Heart right ventricle (tissue), 16 donors: Measurements from ENCODE around the gene CFAP92. TPM values are rescaled to one million over a fixed set of nuclear protein-coding genes. Genes with fewer than 3 reads are reported as not detected.

Source experiments
- ATAC-seq, 8 donors: fragments of 200-7000 bp; cut with Tn5 transposase; one replicate each; pipeline ENCODE4 v1.9.1; 2020; ENCODE audit warnings: mild to moderate bottlenecking in 8 of 8, moderate library complexity in 8 of 8, moderate number of reproducible peaks in 1 of 8
- DNase-seq, 2 donors: peaks; one replicate each; pipeline ENCODE4 v3.0.0-alpha.2; 2020
- H3K27ac ChIP-seq, 10 donors: fragments of 200-600 bp; sonication (generic) in 2 of 10; one replicate each; pipeline versions ENCODE4 v1.5.0 to v1.8.0; 2020 to 2022; ENCODE audit warnings: mild to moderate bottlenecking in 3 of 10
- H3K27me3 ChIP-seq, 7 donors: fragments of 200-600 bp; one replicate each; pipeline ENCODE4 v1.8.0; 2021 to 2022; ENCODE audit warnings: mild to moderate bottlenecking in 2 of 7
- H3K36me3 ChIP-seq, 9 donors: fragments of 200-600 bp; sonication (generic) in 1 of 9; one replicate each; pipeline versions ENCODE4 v1.5.0 to v1.8.0; 2020 to 2022; ENCODE audit warnings: mild to moderate bottlenecking in 2 of 9
- H3K4me1 ChIP-seq, 9 donors: fragments of 200-600 bp; sonication (generic) in 1 of 9; one replicate each; pipeline versions ENCODE4 v1.5.0 to v1.8.0; 2020 to 2022; ENCODE audit warnings: mild to moderate bottlenecking in 4 of 9
- H3K4me3 ChIP-seq, 10 donors: fragments of 200-600 bp; sonication (generic) in 2 of 10; one replicate each; pipeline versions ENCODE4 v1.5.0 to v1.8.0; 2020 to 2022; ENCODE audit warnings: mild to moderate bottlenecking in 7 of 10, moderate library complexity in 2 of 10
- H3K9me3 ChIP-seq, 11 donors: fragments of 200-600 bp in 10 of 11; sonication (generic) in 2 of 11; one replicate each; pipeline versions ENCODE4 v1.5.0 to v1.8.0; 2013 to 2022; ENCODE audit warnings: mild to moderate bottlenecking in 2 of 11, control low read depth in 1 of 11, moderate library complexity in 1 of 11
- CTCF ChIP-seq, 9 donors: fragments of 200-600 bp; sonication (generic) in 2 of 9; IDR thresholded peaks; one replicate each; pipeline versions ENCODE4 v1.5.0 to v1.8.0; 2021 to 2022; ENCODE audit warnings: antibody characterized with exemption in 9 of 9, mild to moderate bottlenecking in 5 of 9, moderate library complexity in 1 of 9
- WGBS, 2 donors: extraction: QIAGEN DNeasy Blood & Tissue Kit; methylation state at CpG; one replicate each; pipeline ENCODE4 v1.1.7; 2013; ENCODE audit warnings: inconsistent platforms in 1 of 2; 5-methylcytosine and 5-hydroxymethylcytosine counted together
- intact Hi-C, 10 donors: fragments of 100-400 bp; cut with DNase I; formaldehyde crosslinking; loops; one replicate each; pipeline versions ENCODE4 v1.11.1 to v1.14.2; 2022
- polyA plus RNA-seq, 2 donors: library from polyadenylated mRNA; stranded (reverse); fragments of 200-250 nt; gene quantifications; one replicate each; pipeline ENCODE4 v1.2.3, GENCODE V29; 2013
- total RNA-seq, 10 donors: library from RNA; stranded (reverse); fragmentation: NEBNext Ultra II Directional in 3 of 10; extraction: Animal tissue kit (Norgen Biotek cat#: 25700) in 3 of 10; gene quantifications; one replicate each; pipeline versions ENCODE4 v1.2.1 to v1.2.4, GENCODE V29; 2021 to 2023
- donor health status: Arrhythmogenic right ventricular cardiomyopathy.
- donor health status: ischemic (EF 13 %, LVEDD 7.1; RV severe dilation, severe dysfunction).
- donor health status: healthy with polysubstance abuse.
- donor health status: DM: no; HTN: yes; CAD: no.
- donor health status: DM: no; HTN: no; CAD: no.
- donor health status: ischemic (EF 25% LVEDD 6.9; RV normal size, moderate dysfunction).
- donor health status: ischemic (EF 25% LVEDD 5.7; RV mildly dilated, moderate dysfunction).
- donor health status: healthy.
- donor health status: DM: yes; HTN: yes; CAD: no.
- donor health status: Ischemic cardiomyopathy.
- donor health status: ischemic (EF 35%, LVEDD 5.7; RV mildly dilated, moderate dysfunction).
- donor health status: nonischemic (EF 11% LVEDD 7.7; RV severe dilation, severe dysfunction).
- donor health status: DM: yes; HTN: yes; CAD: no.
- donor health status: PGD.
- donor health status: ischemic (EF 29% LVEDD 5.4; RV normal size, mild dysfunction).
- donor health status: nonischemic (EF 23%, LVEDD 6.1; RV moderate dilation, normal function).

Gene CFAP92
- total and polyA plus RNA-seq, 12 donors, result 0.12 to 1.2 (median 0.41) TPM

DNA sequence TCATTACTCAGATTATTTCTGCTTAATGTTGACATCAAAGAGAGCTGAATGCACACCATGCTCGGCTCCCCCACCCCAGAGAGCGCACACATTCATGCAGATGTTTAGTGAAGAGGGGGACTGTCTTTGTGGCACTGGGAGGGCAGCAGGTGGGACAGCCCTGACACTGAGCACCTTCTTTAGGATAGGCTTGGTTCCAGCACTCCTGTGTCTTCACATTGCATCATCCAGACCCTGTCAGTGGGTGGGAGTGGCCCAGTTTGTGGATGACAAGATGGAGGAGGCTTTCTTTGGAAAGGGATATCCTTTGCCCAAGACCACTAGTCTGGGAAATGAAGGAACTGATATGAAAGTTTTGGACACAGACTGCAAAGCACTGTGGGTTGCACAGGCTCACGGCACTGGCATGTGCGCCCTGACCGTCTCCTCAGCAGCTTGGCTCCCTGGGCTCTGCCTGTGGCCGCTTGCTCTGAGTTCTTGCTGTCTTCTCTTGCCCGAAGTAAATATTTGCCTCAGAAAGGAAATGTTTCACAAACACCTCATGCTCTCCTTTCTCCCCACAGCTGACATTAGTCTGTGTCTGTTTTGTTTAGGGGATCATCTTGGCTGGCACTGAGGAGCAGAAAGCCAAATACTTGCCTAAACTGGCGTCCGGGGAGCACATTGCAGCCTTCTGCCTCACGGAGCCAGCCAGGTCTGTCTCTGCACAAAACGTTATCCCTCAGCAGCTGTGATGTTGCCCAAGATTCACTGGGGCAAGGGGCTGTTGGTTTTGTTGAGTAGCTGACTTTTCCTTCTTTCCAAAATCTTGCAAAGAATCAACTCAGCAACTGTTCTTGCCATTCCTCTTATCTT, 97.8 kb downstream of the CFAP92 start:
- DNase-seq, result no peak
- Histone ChIP-seq H3K4me3 (no peak overlapping the region), H3K27ac (no peak overlapping the region), H3K4me1 (peaks cover 0 to 6% (median 0%) of the 10 kb centered on the region in 9 donors), H3K9me3 (no peaks in the 10 kb centered on the region), H3K36me3 (peaks cover 0 to 99% (median 62%) of the 10 kb centered on the region in 9 donors), H3K27me3 (no peaks in the 10 kb centered on the region)
- TF ChIP-seq CTCF (IDR thresholded peaks at IDR 0.05), result no peak
- WGBS, 2 donors, result 79 to 80% methylated on average over 11 of the region's 11 CpGs
- intact Hi-C loops, result no loop called here
- ATAC-seq, result peak in 2 of 8 donors; percentile 19 to 34

DNA sequence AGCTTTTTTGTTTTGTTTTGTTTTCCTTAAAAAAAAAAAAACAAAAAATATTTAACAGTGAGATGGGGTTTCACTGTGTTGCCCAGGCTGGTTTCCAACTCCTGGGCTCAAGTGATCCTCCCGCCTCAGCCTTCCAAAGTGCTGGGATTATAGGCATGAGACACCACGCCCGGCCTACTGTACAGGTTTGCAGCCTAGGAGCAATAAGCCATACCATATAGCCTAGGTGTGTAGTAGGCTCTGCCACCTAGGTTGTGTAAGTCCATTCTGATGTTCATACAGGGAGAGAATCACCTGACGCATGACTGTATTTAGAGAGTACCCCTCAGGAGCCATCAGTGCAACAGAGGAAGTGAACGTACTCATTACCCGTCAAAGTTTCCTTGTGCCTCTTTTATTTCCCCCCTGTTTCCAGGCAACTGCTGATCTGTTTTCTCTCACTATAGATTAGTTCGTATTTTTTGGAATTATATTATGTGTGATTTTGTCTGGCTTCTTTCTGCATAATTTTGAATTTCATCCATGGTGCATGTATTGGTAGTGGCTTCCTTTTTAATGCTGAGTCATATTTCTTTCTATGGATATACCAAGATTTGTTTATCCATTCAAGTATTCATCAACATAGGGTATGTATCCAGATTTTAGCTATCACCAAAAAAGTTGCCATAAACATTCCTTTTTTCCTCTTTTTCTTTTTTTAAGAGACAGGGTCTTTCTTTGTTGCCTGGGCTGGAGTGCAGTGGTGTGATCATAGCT, 104.6 kb downstream of the CFAP92 start:
- intact Hi-C loops, result no loop called here
- no peaks in the 10 kb centered on the region for H3K4me1 ChIP-seq
- DNase-seq, result no peak
- H3K27me3 ChIP-seq, result no peaks in the 10 kb centered on the region
- peaks cover 0 to 88% (median 18%) of the 10 kb centered on the region in 9 donors for H3K36me3 ChIP-seq
- H3K27ac ChIP-seq, result no peak overlapping the region
- no peak overlapping the region for H3K4me3 ChIP-seq
- no peak for ATAC-seq
- 94 to 96% methylated on average over 7 of the region's 7 CpGs for WGBS, 2 donors
- TF ChIP-seq CTCF (IDR thresholded peaks at IDR 0.05), result no peak
- no peaks in the 10 kb centered on the region for H3K9me3 ChIP-seq

GRCh38 chr3:128884992-128885391, 108.9 kb downstream of the CFAP92 start:
- H3K27ac ChIP-seq, result no peak overlapping the region
- TF ChIP-seq CTCF (IDR thresholded peaks at IDR 0.05), result no peak
- H3K4me3 ChIP-seq, result no peak overlapping the region
- intact Hi-C loops, result no loop called here
- 95 to 100% methylated on average over 1 of the region's 1 CpG for WGBS, 2 donors
- H3K9me3 ChIP-seq, result no peaks in the 10 kb centered on the region
- no peak for ATAC-seq
- peaks cover 0 to 82% (median 13%) of the 10 kb centered on the region in 9 donors for H3K36me3 ChIP-seq
- no peaks in the 10 kb centered on the region for H3K27me3 ChIP-seq
- peaks cover 0 to 30% (median 15%) of the 10 kb centered on the region in 9 donors for H3K4me1 ChIP-seq
- no peak for DNase-seq

- Histone ChIP-seq H3K36me3 (peaks cover 0 to 65% (median 9%) of the 10 kb centered on the region in 9 donors), H3K27me3 (no peaks in the 10 kb centered on the region), H3K27ac (no peak overlapping the region), H3K9me3 (no peaks in the 10 kb centered on the region), H3K4me3 (no peak overlapping the region), H3K4me1 (peaks cover 0 to 40% (median 29%) of the 10 kb centered on the region in 9 donors)
- 88 to 89% methylated on average over 1 of the region's 1 CpG for WGBS, 2 donors
- intact Hi-C loops, result no loop called here
- no peak for TF ChIP-seq CTCF (IDR thresholded peaks at IDR 0.05)
- ATAC-seq (no peak), DNase-seq (no peak)
Measured at GRCh38 chr3:128882719-128883118, 111.2 kb downstream of the CFAP92 start.
